Stimulated activated CD4-positive, alpha-beta T cell treated with anti-CD3 and anti-CD28 coated beads, Interleukin-1b, Interleukin-23, amount 100 ng/mL, for 24 hours (primary cell): ENCODE results near the gene IGF2BP2.
"Not testable (repeated sequence)": the region's sequence is repeated elsewhere in the genome, so short reads cannot be mapped to it uniquely, and the experiment has no call there.

Experiments
- DNase-seq, 4 experiments: peaks; one replicate each; pipeline ENCODE4 v3.0.0-alpha.2; 2020; ENCODE audit warnings: low read depth in 4 of 4, low spot score in 1 of 4

Gene IGF2BP2

DNA sequence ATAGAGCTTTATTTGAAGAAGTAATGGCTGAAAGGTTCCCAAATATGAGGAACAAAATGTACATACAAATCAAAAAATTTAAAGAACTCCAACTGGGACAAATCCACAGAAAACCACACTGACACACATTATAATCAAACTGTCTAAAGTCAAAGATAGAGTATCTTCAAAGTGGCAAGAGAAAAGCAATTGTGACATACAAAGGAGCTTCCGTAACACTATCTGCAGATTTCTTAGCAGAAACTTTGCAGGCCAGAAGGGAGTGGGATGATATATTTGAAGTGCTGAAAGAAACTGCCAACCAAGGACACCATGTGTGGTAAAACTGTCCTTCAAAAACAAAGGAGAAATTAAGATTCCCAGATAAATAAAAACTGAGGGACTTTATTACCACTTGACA lies 146.8 kb downstream of the IGF2BP2 start:
- no peak for DNase-seq

DNA sequence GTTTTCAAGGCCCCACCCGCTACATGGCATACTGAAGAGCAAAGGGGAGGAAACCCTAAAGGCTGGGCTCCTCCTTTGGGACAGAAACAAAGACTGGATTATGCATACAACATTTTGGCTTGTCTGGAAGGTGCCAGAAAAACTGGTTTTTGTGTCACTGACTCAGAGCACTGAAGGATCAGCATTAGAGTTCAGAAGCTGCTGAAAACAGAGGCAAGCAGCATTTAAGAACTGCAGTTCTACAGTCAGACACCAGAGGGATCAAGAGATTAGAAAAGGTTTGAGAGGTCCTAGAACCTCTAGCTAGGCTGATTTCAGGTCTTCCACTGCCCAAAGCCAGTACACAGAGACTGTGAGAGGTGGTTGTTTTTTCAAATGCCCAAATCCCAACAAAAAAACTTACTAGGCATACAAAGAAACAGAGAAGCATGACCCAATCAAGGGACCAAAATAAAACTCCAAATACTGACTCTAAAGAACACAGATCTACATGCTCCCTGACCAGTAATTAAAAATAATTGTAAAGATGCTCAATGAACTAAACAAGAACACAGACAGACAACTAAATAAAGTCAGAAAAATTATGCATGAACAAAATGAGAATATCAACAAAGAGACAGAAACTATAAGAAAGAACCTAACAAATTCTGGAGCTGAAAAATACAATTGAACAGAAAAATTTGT lies 147.6 kb downstream of the IGF2BP2 start:
- DNase-seq: no peak

DNA sequence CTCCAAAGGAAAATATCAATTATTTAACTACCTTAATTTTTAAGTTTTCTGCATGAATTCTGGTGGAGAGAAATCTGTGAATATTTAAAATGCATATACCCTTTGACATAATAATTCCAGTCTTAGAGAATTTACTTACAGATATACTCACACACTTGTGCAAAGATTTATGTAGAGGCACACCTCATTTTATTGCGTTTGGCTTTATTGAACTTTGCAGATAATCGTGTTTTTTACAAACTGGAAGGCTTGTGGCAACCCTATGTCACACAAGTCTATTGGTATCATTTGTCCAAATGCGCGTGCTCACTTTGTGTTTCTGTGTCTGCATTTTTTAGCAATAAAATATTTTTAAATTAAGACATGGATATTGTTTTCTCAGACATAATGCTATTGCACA lies 157.3 kb downstream of the IGF2BP2 start:
- DNase-seq: no peak

DNA sequence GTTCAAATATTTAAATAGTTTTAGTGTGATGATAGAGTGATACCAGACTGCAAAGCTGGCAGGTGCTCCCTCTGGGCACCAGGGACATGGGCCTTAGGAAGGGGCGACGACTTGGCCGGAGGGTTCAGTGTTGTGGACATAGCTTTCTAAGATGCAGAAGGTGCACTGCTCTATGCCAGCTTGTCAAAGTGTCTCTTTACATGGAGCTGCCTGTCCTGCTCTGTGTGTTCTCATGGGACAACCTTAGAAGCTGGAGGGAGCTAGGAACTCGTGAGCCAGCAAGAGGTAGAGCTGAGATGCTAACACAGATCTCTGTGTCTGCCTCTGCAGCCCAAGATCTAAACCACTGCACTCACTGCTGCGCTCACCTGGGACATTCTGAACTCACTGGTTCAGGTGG lies 160.9 kb downstream of the IGF2BP2 start:
- no peak for DNase-seq

DNA sequence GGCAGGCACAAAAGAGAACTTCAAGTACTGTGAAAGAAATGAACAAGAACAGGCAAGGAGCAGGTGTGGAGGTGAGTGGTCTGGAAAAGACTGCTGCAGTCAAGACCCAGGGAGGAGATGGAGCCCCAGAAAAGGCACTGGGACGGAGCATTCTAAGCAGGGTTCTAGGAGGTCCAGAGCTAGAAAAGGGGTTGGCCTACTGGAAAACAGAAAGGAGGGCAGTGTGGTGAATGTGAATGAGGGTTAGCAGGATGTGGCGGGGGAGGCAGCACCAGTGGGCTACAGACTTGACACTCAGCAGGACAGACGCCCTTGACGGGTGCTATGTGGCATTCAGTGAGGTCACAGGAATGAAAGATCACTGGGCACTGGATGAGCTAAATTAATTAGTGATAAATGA lies 163.1 kb downstream of the IGF2BP2 start:
- DNase-seq: no peak

DNA sequence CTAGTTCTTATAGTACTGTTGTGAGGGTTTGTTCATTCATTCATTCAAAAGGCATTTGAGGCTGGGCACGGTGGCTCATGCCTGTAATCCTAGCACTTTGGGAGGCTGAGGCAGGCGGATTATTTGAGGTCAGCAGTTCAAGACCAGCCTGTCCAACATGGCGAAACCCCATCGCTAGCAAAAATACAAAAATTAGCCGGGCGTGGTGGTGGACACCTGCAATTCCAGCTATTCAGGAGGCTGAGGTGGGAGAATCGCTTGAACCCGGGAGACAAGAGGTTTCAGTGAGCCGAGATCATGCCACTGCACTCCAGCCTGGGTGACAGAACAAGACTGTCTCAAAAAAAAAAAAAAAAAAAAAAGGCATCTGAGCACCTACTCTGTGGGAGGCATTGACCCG lies 163.5 kb downstream of the IGF2BP2 start:
- DNase-seq: not testable (repeated sequence)

DNA sequence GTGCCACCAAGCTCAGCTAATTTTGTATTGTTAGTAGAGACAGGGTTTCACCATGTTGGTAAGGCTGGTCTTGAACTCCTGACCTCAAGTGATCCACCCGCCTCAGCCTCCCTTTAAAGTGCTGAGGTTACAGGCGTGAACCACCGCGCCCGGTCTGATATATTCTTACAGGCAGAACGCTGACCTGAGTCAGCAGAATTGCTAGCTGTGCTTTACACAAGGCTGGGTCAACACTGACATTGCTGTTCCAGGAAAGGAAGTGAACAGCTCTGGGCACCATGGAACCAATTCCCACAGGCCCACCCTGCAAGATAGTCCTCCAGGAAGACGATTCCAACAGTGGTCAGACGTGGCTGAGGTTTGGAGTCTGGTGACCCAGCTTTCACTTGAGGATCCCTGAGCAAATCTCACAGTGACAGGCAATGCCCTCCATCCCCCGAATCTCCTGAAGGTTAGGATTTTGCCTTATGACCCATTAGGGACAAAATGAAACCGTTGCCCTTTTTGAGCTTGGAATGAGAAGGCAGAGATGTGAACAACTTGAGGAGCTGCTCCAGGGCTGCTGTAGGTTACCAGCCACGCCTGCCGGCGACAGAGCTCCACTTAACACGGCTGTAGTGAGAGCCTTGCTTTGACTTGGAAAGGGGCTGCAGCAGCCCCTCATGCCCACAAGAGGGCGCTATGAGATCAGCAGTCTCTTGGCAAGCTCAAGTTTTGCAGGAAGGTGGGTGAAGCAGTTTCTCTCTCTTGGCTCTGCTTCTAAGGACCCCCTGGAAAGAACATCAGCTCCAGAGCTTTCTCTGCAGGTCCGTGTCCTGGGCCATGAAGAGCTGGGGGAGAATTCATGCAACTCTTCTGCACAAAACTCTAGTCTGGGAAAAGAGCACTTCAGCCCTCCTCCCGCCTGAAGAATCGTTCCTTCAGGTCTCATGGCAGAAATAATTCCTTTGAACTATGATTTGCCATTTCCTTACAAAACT lies 164.6 kb downstream of the IGF2BP2 start:
- peak; percentile 38 to 54 (median 42) for DNase-seq

DNA sequence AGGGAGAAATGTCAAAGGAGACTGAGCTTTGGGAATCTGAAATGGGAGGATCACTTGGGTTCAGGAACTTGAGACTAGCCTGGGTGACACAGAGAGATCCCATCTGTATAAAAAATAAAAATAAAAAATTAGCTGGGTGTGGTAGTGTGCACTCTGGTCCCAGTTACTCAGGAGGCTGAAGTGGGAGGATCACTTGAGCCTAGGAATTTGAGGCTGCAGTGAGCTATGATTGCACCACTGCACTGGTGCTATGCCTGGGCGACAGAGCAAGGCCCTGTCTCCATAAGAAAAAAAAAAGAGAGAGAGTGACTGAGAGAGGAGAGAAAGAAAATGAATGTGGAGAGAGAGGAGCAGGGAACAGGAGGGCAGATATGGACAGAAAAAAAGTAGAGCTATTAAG lies 165.9 kb downstream of the IGF2BP2 start:
- DNase-seq: no peak

DNA sequence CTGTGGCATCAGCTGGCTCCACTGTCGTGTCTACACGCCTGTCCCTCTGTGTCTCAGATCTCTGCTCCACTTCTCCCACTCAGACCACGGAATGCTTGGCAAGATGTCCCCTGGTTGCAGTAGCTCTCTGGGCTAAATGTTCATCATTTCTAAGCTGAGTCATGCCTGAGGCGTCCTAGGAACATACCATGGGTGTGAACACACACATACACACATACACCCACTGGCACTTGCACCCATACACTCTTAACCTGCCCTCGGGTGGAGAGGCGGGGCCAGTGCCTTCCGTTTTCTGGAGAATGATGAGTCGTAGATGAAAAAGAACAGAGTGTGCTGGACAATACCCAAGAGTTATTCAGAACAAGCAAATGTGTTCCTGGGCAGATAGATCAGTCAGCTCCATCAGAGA lies 166.3 kb downstream of the IGF2BP2 start:
- no peak for DNase-seq

DNA sequence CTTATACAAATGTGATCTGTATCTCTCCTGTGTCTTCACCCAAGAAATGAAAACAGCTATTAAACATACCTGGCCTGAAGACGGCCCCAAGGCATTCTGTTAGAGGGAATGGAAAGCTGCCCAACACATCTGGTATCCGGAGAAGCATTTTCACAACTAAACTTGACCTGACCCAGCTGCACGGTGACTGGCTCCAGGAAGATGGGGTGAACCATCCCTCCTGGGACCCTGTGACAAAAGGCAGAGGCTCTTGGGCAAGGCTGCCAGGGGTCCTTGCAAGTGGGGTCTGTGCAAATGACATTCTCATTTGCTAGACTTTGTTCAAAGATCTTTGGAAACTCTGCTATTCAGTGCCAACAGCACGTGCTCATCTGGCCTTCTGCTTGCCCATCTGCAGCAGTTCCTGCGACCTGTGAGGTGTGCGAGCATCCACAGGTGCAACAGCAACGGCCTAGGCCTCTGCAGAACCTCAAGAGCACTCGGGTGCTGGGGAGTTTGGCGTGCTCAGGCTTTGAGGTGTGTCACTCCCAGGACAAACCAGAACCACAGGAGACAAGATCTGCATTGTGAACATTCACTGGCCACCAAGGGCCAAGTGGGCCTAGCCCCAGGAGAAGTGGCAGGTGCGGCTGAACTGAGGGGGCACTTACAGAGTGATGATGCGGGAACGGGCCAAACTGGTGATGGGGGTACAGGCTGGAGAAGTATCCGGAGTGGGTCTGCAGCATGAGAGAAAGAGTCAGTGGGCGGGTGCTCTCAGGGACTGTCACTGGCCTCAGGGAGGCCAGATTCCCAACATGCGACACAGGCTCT lies 166.9 kb downstream of the IGF2BP2 start:
- no peak for DNase-seq

DNA sequence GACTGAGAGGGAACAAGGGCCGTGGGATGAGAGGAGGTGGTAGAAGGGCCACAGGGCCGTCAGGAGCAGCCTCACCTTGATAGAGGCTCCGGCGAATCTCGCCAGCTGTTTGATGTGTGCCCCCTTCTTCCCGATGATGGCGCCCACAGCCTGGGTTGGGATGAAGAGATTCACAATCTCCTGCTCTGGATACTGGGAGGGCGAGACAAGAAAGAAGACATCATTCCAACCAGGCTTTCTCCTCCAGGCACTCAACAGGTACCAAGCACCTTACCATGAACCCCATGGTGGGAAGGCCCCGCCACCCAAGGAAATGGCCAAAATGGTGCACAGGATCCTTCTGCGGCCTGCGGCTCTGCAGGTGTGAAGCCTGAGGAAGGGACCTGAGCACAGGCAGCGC lies 167.6 kb downstream of the IGF2BP2 start:
- no peak for DNase-seq

DNA sequence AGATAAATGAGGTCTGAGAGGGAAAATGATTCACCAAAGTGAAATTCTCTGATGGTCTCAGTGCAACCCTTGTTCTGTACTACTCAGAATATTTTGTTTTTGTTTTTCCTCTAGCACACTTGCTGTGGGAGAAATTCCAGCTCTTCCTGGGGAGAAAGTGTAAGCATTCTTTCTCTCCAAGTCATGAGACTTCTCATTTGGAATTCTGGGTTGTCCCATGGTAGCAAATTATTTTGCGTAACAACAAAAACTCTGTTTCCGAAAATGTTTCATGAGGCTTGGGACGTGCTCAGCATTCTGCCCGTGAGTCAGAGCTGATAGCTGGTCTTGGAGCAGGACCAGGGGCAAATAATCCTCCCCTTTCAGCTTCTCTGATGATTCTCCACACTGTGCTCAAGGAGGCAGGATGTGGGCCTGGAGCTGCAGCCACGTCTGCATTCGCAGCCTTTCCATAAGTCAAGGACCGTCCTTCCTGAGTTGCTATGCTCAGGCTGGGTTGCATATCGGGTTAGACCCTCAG lies 168.5 kb downstream of the IGF2BP2 start:
- DNase-seq: no peak

DNA sequence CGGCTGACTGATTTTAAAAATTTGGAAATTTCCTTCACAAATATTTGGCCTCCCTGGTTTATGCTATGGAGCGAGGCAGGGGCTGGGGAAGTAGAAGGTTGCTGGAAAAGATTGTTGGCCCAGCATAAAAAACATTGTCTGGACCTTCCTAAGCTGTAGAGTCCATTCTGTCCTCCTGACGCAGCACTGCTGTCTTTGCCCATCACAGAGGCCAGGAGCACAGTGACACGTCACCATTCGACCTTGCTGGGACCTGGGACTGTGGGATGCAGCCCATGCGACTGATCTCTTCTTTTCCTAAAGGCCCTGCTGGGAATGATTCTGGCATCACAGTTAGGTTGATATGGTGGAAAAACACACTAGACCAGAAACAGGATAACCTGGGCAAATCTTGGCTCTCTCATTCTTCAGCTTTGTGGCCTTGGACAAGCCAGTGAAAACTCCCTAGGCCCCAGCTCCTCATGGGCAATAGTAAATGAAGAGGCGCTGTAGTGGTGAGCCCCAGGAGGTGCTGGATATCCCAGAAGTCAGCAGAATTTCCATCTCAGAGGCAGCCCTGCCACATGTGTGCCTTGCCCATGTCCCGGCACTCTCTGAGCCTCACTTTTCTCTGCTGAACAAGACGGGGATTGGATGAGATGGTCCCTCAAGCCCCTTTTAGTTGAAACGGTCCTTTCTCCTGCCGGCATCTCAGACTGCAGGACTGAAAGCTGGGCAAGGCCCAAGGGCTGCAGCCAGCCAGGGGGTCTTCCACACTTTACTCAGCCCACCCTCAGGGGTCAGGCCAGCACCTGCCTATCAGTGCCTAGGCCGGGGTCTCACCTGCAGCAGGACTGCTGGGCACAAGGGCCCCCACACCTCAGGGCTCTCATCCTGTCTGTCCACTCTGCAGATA lies 169.2 kb downstream of the IGF2BP2 start:
- no peak for DNase-seq

DNA sequence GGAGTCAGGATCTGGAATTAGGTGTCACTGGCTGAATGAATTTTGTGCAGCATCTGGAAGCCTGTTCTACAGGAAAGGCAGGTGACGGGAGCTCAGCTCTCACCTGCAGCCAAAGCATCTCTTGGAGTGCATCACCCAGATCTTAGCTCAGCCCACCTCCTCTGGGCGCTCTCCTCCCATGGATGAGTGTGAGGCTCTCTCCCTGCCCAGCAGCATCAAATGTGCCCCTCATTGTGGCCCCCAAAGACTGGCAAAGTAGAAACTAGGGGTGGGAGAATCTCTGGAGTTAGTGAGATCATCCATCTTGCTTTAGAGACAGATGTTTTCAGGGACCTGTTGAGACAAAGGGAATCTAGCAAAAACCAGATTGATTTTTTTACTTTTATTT lies 170.1 kb downstream of the IGF2BP2 start:
- DNase-seq: no peak

DNA sequence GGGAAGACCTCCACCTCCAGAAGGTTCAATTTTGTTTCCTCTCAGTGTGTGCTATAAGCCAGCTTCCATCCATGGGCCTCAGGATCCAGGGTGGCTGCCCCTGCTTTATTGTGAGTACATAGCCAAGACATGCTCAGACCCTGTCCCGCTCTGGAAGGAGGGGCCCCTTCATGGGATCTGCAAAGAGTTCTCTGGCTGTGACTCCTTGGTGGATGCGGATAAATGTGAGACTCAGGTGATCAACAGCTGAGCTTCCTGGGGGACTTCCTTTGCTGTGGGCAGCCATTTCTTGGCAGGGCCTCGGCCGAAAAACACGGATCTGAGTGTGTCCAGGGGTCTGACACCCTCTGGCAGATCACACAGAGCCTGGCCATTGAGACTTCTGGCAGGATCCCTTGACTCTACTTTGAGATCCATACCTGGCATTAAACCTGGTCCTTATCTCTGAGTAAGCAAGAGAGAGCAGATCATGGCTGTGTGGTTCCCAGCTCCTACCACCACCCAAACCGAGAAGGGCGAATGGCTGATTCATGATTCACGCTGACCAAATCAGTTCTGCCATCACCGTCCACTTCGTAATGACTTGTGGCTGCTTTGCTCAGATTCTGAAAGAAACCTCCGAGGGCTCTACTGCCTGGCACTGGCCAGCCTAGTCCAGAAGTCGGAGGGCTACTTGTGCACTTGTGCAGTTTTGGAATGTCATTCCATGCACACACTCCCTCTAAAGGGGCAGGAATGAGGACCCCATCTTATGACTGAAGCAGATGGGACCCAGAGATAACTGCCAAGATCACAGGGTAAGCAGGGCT lies 170.7 kb downstream of the IGF2BP2 start:
- no peak for DNase-seq

DNA sequence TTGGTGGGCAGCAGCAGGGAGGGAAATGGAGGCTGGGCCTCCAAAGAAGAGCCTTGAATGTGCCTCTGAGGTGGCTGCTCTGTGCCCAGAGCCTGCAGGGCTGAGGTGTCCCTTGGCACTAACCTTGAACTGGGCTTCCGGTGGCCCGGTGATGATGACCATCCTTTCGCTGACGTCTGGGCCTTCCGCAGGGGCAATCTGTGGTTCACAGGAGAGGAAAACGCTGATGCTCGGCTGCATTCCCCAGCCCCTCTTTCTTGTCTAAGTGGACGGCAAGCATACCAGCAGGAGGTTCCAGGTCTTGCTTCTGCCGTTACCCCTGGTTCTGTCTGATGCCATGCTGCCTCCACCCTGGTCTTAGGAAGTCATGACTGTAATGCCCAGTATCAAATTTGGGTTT lies 172.9 kb downstream of the IGF2BP2 start:
- no peak for DNase-seq

DNA sequence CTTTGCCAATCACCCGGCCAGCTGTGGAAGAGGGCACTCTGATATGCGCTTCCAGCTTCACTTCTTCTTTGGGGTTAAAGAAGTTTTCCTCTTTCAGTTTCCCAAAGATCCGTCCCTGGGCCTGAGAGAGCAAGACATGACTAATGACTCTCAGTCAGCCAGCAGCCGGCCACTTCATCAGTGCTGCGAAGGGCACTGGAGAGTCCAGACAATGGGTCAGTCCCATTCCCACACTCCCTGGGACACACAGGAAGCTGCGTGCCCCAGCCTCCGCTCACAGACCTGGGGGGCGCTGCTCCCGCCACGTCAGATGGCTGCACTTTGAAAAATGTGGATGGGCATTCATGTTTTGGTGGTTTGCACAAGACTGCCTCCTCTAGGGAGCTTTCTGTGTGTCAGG lies 175.4 kb downstream of the IGF2BP2 start:
- no peak for DNase-seq

DNA sequence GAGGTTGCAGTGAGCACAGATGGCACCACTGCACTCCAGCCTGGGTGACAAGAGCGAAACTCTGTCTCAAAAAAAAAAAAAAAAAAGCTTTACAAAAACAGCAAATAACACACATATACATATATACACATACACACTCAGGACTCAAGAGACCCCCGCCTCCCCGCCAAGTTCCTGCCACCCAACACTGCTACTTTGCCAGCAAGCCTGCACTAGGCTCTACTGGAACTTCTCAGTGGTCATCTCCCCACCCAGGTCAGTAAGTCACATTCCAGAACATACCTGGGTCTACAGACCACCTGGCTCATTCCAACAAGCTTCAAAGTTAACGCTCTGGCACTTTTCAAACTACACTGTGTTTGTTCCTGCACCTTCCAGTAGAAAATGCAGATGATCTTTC lies 176.4 kb downstream of the IGF2BP2 start:
- no peak for DNase-seq

DNA sequence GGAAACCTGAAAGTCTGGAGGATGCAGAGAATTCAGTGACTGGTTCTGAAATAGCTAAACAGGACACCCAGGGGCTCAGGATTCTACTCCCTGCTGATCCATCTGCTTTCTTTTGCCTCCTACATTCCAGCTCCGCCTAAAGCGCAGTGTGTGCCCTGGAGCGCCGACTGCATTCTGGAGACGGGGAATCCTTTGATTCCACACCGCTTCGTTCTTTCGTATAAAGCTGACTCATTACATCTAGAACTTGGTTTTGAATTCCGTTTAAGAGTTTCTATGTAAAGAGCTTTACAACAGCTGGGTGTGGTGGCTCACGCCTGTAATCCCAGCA lies 177.0 kb downstream of the IGF2BP2 start:
- DNase-seq: no peak
